HUDEP-2 (cell line): ENCODE results near the gene PLIN4.

Experiments
- DNase-seq, 76 experiments: peaks; one replicate each; lab custom pipeline; 2025; ENCODE audit not compliant: unreplicated experiment in 76 of 76; lab: John Stamatoyannopoulos, UW

The PLIN4 gene

DNA sequence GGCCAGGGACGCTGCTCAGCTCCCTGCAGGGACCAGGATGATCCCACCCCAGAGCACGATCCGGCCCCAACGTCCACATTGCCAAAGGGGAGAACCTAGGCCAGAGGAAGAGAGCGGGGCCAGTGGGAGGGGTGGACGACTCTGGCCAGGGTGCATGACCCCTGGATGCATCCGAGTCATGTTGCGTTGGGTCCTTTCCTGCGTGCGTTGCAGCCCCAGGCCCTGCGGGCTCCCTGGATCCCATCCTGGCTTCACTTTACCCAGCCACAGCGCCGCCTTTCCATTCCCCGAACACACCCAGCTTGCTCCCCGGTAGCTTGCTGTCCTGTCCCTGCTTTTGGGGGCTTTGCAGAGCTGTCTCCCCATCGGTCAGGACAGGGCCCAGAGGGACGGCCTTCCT, 10.5 kb downstream of the PLIN4 start:
- DNase-seq: no peak

DNA sequence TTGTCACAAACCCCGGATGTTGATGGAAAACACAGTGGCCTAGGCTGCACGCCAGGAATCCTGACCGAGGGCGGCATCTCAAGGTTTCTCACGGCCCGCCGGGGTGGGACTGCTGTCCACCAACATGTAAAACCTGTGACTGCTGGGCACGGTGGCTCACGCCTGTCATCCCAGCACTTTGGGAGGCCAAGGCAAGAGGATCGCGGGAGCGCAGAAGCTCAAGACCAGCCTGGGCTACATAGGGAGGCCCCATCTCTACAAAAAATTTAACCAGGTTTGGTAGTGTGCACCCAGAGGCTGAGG, 11.2 kb downstream of the PLIN4 start:
- DNase-seq: no peak

DNA sequence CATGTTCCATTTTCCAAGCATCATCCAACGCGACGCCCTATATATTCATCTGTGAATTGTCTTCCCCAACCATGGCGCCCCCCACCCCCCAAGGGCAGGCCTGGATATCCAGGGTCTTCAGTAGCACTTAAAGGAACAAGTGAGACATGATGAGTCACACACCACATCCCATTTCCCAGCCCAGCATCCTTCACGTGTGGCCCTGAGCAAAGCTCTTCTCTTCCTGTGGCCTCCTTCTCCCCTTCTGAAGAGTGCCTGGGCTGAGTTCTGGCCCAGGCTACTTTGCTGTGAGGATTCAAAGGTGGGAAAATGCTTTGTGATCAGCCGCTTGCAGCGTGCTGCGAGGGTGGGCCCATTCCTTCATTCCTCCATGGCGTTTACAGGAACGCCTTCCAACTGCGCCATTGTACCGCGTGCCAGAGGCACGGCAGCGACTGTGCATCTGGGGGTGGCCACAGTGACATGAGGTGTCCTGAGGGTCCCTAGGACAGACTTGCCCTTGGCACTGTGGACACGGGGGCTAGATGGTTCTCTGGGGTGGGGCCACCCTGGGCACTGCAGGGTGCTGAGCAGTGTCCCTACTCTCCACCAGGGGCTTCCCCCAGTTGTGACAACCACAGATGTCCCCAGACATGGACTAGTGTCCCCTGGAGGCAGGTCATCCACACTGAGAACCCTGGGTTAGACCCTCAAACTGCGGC, 11.7 kb downstream of the PLIN4 start:
- no peak for DNase-seq

DNA sequence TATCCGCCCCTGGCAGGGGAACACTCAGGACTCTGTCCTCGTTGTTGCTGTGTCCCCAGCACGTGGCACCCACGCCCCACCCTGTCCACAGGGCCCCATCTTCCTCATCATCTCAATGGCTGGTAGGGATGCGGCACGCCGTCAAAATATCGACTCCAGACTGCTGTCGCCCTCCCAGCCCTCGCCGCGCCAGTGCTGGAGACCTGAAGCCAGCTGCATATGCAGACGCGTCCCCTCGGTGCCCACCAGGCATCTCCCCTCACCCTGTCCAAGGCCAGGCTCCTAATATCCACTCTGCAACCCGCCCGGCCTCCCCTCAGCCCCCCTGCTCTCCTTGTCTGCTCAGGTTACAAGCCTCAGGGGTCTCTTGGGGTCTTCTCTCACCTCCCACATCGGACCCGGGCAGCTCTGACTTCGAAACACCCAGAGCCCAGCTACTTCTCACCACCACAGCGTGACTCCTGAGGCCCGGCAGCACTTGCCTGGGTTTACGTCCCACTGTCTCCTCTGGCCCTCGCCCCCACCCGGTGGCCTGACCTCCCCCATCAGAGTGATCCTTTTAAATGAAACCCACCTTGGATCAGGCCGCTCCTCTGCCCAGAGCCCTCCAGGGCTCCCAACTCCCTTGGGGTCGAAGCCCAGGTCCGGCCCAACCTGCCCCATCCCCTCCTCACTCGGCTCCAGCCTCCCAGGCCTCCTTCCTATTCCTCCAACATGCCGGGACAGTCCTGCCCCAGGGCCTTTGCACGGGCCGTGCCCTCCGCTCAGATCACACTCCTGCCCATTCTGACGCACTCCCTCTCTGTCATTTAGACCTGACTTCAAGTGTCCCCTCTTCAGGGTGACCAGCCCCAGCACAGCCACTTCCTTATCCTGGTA, 12.5 kb downstream of the PLIN4 start:
- DNase-seq: no peak

DNA sequence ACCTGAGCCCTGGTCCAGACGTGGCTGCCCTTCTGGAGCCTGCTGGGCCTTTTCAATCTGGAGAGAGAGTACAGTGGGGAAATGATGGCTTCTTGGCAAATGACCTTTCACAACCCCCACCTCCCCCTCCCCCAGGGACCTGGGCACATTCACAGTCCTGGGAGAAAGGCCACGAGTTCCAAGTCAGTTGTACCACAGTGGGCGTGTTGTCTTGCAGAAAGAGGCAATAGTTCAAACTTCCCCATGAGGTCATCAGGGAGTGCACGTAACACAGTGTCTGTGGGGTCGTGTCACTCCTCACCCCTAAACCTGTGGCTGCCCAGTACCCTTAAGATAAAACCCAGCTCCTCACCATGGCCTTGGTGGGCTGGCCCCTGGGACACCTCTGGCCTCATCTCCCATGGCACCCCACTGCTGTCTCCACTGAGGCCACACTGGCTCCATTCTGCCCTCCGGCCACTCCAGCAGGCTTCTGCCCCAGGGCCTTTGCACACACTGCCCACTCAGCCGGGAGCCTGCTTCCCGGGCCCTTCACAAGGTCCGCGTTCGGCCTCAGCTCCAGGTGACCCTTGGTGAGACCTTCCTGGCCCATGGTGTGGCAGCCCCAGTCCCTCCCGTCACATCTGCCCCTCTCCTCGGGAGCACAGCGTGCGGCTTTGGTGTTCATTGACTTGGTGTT, 13.3 kb downstream of the PLIN4 start:
- DNase-seq: no peak

DNA sequence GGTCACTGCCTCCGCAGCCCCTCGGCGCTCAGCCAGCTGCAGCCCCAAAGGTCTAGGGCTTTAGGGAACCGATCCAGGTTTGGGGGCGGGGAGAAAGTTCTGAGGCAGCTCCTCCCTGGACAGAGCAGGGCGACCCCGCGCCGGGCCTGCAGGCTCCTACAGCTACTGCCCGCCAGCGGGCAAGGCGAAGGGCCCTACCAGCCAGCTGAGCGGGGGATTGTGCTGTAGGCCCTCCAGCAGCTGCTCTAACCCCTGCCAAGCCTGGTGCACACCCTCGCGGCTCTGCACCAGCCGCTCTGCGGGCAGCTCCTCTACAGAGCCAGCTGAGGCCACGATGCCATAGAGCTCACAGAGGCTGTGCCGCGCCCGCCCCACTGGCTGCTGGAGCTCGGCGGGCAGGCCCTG, 14.0 kb downstream of the PLIN4 start:
- DNase-seq: no peak

DNA sequence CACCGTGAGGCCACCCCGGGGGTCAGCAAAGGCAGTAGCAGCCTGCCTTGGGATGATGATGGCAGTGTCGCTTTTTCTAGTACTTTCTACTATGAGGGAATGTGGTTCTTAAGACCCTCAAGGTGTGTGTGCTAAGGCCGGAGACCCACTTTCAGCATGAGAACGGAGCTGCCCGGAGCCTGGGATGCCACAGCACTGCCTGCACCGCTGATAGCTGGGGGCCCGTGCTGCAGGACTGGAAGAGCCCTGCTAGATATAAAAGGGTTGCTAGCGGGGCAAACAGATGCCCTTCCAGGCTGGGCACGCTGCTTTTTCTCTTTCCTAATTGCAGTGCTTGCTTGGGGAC, 14.5 kb downstream of the PLIN4 start:
- no peak for DNase-seq

DNA sequence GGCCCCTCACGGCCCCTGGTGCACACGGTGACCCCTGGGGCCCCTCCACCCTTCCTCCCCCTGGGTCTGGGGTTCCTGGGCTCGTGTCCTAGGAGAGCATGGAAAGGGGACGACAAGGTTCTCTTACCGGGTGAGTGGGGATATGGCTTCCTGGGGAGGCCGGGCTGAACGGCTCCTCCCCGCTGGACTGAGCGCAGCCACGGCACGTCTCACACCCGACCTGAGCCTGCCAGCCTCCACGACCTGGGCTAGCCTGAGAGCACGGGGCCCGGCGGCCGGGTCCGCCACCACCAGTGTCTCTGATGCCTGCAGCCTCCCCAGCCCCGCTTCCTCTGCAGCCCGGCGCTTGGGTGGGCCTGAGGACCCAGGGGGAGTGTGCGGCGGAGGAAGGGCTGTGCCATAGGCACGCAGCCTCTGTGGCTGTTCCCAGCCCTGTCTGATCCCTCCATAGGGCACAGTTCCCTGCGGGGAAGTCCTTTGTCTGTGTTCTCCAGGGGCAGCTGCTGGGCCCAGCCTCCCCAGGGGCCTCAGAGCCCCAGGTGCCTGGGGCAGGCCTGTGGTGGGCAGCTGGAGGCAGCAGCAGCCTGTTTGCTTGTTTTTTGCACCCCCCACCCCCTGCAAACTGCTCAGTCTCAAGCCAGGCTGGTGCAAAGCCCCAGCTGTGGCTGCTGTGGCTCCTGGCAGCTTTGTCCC, 15.0 kb downstream of the PLIN4 start:
- DNase-seq: no peak

DNA sequence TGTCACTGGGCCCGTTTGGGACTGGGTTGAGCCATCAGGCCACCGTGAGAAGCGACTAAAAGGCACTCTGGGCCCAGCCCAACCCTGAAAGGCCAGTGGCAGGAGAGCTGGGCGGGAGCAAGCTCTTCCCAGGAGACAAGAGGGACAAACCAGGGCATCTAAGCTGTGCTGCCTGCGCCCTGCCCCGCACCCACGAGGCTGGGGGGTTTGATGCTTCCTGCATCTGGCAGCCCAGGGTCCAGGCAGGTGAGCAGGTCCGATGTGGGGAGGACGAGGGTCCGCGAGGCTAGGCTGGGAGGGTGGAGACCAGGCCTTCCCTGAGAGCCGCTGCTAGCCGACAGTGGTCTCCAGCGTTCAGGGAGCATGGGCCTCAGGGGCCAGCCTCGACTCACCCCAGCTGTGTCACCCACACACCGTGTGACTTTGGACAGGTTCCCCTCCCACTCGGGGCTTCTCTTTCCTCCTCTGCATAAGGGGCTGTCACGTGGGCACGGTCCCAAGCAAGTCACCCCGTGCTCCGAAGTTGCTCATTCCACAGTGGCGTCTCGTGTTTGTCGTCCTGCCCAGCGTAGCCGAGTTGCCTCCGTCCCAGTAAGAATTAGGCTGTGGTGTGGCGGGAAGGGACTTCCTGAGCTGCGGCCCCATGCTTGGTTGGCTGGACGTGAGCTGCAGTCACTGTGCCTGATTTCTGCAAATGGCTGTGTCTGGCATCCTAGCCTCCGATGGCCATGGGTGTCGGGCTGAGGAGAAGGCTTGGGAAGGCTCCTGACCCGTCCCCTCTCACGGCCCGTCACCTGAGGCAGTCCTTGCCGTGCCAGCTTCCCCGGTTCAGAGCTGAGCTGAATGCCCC, 15.8 kb downstream of the PLIN4 start:
- DNase-seq: no peak

DNA sequence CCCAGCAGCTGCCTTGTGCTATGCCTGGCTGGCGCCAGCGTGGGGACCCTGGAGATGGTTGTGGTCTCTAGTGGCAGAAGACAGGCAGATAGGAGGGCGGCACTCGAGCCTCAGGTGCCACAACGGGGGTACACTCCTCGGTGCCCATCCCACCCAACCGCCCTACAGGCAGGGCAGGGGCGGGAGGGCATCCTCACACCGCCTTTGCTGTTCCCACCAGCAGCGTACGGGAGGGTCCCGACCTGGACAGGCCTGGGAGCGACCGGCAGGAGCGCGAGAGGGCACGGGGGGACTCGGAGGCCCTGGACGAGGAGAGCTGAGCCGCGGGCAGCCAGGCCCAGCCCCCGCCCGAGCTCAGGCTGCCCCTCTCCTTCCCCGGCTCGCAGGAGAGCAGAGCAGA, 16.6 kb downstream of the PLIN4 start:
- no peak for DNase-seq

DNA sequence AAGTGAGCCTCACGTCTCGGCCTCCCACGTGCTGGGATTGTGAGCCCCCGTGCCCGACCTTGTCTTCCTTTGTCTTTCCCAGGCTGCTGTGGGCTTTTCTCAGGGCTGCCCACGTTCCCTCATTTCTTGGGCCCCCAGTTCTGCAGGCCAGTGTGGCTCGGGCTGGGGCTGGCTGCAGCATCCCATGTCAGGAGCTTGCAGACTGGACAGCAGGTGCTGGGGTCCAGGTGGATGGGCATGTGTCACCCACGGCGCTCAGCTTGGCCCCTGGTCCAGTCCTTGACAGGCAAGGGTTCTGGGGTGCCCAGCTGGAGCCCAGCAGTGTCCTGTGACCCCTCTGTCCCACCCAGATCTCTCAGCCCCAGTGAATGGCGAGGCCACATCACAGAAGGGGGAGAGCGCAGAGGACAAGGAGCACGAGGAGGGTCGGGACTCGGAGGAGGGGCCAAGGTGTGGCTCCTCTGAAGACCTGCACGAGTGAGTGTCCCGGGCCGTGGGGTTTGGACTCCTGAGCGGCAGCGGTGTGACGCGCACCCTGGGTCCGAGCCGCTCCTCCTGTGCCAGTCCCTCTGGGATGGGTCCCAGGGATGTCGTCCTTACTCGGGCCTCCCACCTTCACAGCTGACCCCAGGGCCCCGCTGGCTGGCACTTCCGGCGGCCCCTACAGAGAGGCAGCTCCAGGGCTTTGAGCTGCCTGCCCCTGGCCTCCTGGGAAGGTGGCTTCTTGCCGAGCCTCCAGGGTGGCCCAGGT, 17.3 kb downstream of the PLIN4 start:
- DNase-seq: no peak

DNA sequence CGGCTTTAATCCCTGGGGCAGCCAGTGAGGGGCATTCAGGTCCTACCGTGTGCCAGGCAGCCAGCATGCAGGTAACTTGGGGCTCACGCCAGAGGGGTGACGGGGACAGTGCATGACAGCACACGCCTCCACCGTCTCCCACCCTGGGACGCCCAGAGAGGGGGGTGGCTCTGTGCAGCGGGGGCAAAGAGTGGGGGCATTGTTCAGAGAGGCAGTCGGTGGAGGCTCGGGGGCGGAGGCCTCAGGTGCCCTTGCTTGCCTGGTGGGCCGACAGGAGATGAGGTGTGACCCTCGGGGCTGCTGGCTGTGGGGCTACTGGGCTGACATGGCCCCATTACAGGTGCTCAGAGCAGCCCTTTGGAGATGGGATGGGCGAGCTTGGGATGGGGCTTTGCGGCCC, 18.4 kb downstream of the PLIN4 start:
- DNase-seq: no peak

DNA sequence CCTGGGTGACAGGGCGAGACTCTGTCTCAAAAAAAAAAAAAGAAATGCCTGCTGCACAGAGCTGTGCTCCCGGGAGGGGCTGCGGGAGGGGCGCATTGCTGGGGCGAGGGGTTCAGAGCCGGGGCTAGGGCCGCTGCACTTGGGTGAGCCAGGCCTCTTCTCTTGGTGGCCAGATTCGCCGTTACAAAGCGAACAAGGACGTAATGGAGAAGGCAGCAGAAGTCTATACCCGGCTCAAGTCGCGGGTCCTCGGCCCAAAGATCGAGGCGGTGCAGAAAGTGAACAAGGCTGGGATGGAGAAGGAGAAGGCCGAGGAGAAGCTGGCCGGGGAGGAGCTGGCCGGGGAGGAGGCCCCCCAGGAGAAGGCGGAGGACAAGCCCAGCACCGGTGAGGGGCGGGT, 19.0 kb downstream of the PLIN4 start:
- DNase-seq: no peak

DNA sequence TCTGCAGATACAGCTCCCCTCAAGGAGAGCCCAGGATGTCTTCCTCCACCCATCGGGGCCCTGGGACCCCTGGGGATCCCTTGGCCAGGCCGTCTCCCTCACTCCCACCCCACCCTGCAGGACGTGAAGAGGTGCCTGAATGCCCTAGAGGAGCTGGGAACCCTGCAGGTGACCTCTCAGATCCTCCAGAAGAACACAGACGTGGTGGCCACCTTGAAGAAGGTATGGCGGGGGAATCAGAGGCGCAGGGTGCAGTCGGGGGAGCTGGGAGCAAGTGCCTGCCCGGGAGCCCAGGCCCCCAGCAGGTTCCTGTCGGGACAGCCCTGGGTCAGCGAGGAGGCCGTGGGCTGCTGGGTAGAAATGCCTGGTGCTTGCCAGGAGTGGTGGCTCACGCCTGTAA, 19.6 kb downstream of the PLIN4 start:
- no peak for DNase-seq

DNA sequence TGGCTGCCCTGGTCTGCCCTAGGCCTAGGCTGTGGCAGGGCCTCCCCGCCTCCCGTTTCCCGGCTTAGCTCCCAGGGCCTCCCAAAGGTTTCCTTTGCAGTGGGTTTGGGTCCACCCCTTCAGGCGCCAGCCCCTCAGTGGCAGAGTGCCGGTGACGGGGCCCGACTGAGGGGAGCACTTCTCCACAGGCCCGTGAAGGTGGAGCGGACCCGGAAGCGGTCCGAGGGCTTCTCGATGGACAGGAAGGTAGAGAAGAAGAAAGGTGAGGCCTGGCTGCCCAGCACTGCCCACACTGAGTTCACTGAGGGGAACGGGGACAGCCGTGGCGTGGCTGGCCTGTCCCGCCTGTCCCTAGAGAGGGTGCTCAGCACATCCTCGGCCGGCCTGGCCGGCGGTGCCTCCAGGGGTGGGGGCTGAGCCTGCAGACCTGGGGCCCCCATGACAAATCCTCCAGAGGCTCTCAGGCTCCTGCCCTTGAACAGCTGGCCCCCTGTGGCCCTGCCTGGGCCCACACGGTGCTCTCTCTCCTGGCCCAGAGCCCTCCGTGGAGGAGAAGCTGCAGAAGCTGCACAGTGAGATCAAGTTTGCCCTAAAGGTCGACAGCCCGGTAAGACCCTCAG, 20.4 kb downstream of the PLIN4 start:
- no peak for DNase-seq

DNA sequence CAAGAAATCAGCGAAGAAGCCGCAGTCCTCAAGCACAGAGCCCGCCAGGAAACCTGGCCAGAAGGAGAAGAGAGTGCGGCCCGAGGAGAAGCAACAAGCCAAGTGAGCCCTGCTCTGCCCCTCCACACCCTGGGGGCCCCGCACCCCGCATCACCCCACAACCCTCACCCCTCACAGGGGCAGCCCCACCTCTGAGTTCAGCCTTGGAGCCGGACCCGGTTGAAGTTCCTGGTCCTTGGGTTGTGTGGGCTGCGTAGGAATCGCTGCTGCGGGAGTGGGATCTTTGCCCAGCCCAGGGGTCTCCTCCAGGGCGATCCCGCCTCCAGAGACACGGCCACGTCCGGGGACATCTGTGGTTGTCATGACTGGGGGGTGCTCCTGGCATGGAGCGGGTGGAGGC, 22.0 kb downstream of the PLIN4 start:
- no peak for DNase-seq

DNA sequence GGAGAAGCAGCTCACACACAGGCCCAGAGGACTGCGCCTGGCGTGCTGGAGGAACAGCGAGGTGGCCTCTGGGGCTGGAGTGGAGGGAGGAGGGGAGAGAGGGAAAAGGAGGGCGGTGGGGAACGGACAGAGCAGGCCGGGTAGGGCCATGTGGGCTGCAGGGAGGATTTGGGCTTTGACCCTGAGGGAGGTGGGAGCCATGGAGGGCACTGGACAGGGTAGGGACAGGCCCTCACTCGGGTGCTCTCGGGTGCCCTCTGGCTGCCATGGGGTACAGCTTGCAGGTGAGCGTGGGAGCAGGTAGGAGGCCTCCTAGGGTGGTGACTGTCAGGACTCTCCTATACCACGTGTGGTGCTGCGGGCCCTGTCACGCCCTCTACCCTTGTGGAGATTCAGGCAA, 22.8 kb downstream of the PLIN4 start:
- DNase-seq: no peak

DNA sequence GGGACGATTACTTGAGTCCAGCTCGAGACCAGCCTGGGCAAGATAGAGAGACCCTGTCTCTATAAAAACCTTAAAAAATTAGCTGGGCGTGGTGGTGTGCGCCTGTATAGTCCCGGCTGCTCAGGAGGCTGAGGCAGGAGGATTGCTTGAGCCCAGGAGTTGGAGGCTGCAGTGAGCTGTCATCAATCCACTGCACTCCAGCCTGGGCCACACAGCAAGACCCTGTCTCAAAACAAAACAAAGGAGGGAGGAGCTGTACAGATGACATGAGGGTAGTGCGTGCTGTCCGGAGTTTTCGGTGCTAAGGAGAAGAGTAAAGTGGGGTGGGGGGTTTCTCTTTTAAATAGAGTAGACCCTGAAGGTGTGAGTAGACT, 23.6 kb downstream of the PLIN4 start:
- DNase-seq: no peak

DNA sequence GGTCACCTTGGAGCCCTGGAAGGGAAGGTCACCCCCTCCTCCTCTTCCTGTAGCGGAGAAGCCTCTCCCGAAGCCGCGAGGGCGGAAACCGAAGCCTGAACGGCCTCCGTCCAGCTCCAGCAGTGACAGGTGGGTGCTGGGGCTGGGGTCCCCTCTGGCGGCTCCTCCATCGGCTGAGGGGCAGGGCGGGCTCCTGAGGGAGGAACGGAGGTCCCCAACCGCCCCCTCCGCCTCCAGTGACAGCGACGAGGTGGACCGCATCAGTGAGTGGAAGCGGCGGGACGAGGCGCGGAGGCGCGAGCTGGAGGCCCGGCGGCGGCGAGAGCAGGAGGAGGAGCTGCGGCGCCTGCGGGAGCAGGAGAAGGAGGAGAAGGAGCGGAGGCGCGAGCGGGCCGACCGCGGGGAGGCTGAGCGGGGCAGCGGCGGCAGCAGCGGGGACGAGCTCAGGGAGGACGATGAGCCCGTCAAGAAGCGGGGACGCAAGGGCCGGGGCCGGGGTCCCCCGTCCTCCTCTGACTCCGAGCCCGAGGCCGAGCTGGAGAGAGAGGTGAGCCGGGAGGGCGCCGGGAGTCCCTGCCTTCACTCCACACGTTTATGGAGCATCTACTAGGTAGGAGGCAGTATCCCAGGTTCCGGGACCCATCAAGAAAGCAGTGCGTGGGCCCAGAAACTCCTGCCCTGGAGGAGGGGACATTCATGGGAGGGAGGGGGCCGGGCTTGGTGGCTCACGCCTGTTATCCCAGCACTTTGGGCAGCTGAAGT, 24.2 kb downstream of the PLIN4 start:
- DNase-seq: no peak
